Omental fat pad (tissue), 4 donors: ENCODE measurements around the gene CASP4. TPM values are rescaled to one million over a fixed set of nuclear protein-coding genes. Genes with fewer than 3 reads are reported as not detected.
"Not testable (repeated sequence)": the region's sequence is repeated elsewhere in the genome, so short reads cannot be mapped to it uniquely, and the experiment has no call there.

ENCODE experiments used
- ATAC-seq: fragments of 150-250 bp; one replicate; pipeline ENCODE4 v1.9.1; 2016; ENCODE audit warnings: mild to moderate bottlenecking, moderate library complexity; ENCODE audit not compliant: low FRiP score
- DNase-seq: peaks from one replicate; pipeline ENCODE4 v3.0.0-alpha.2; 2019; ENCODE audit warnings: low spot score
- total RNA-seq, 4 donors: library from RNA; depleted of rRNA; stranded (reverse); fragments of >200 nt; gene quantifications; one replicate each; pipeline ENCODE4 v1.1.0, GENCODE V29; 2016
- TF ChIP-seq, protein P1 (sequence below), 3 donors: fragments of 450-650 bp; IDR thresholded peaks; one replicate each; pipeline ENCODE4 v1.5.1; 2016 to 2017; ENCODE audit warnings: antibody characterized with exemption in 3 of 3, mild to moderate bottlenecking in 3 of 3, moderate library complexity in 2 of 3

Gene CASP4
- total RNA-seq, 4 donors from 2014 or later = 122 to 297 (median 226) TPM

GRCh38 chr11:104962852-104963251 lies 5.5 kb downstream of the CASP4 start:
- ATAC-seq (no peak), DNase-seq (no peak)
- TF ChIP-seq, protein P1, sequence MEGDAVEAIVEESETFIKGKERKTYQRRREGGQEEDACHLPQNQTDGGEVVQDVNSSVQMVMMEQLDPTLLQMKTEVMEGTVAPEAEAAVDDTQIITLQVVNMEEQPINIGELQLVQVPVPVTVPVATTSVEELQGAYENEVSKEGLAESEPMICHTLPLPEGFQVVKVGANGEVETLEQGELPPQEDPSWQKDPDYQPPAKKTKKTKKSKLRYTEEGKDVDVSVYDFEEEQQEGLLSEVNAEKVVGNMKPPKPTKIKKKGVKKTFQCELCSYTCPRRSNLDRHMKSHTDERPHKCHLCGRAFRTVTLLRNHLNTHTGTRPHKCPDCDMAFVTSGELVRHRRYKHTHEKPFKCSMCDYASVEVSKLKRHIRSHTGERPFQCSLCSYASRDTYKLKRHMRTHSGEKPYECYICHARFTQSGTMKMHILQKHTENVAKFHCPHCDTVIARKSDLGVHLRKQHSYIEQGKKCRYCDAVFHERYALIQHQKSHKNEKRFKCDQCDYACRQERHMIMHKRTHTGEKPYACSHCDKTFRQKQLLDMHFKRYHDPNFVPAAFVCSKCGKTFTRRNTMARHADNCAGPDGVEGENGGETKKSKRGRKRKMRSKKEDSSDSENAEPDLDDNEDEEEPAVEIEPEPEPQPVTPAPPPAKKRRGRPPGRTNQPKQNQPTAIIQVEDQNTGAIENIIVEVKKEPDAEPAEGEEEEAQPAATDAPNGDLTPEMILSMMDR (IDR thresholded peaks at IDR 0.05) = no peak

DNA sequence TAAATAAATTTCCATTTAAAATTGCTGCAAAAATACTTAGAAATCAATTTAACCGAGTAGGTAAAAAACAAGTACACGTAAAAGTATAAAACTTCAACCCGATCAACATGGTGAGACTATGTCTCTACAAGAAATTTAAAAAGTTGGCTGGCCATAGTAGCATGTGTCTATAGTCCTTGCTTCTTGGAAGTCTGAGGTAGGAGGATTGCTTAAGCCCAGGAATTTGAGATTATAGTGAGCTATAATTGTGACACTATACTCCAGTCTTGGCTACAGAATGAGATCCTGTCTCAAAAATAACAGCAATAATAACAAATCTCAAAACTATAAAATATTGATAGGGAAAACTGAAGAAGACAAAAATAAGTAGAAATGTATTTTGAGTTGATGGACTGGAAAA lies 11.1 kb downstream of the CASP4 start:
- TF ChIP-seq, protein P1 (IDR thresholded peaks at IDR 0.05) = no peak
- no peak for ATAC-seq
- no peak for DNase-seq

DNA sequence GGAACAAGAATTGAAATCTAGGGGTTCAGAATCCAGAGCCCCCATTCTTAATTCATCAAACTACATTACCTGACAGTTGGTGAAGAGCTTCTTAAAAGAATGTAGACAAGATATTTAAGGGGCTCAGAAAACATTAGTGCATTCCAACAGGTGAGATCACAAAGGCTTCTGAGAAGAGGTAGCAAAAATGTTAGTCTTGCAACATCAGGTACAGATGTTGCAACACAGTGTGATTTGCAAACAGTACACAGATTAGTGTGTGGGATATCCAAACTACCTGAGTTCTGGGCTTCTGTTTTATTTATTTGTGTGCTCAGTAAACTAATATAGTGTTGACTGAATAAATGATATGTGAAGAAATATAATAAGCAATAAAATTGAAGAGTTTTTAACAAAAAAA lies 11.8 kb downstream of the CASP4 start:
- DNase-seq = no peak
- TF ChIP-seq, protein P1 (IDR thresholded peaks at IDR 0.05) = no peak
- ATAC-seq = peak; percentile 57

GRCh38 chr11:104946907-104947306 lies 21.5 kb downstream of the CASP4 start:
- TF ChIP-seq, protein P1 (IDR thresholded peaks at IDR 0.05) = no peak
- DNase-seq (no peak), ATAC-seq (no peak)

DNA sequence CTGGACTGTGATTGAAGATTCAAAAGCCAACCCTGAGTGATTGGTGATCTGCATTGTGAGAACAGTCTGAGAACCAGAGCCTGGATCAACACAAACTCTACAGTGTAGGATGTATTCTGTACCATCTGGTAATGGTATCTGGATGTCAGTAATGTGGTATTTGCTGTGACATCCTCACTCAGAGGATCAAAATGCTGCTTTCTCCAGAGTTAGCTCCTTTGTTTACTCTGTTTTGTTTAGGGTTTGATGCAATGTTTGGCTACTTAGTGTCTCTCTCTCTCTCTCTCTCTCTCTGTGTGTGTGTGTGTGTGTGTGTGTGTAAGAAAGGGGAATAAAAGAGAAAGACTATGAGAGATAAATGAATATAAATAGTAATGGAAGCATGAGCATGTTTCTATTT lies 24.3 kb downstream of the CASP4 start:
- DNase-seq (no peak), ATAC-seq (no peak)
- TF ChIP-seq, protein P1 (IDR thresholded peaks at IDR 0.05) = no peak

DNA sequence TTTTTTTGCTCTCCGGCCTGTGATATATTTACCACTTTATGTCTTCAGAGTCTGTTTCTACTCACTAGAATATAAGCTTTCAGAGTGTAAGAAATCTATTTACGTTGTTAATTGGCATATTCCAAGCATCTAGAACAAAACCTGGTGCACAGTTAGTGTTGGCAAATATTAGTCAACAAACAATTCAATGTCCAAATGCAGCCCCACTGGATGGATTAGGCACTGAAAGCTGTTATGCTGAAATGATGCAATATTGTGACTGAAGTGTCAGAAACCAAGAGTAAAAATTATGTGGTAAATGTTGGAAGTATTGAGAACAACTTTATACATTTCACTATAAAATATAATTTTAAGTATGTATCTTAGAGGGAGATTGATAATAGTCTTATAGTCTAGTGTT lies 24.8 kb downstream of the CASP4 start:
- TF ChIP-seq, protein P1 (IDR thresholded peaks at IDR 0.05) = no peak
- no peak for ATAC-seq
- no peak for DNase-seq

- ATAC-seq (no peak), DNase-seq (no peak)
- TF ChIP-seq, protein P1 (IDR thresholded peaks at IDR 0.05) = no peak
Measured at GRCh38 chr11:104934594-104934993, 33.8 kb downstream of the CASP4 start.

- DNase-seq, ATAC-seq: not testable (repeated sequence)
Measured at GRCh38 chr11:104934073-104934472, 34.3 kb downstream of the CASP4 start.
